Ishikawa (cell line): ENCODE data around the gene CD1E.

Experiments used
- CEBPB ChIP-seq: IDR thresholded peaks from 2 replicates; pipeline ENCODE4 v1.6.1; 2012
- CREB1 ChIP-seq: IDR thresholded peaks from 2 replicates; pipeline ENCODE4 v1.6.1; 2012; ENCODE audit warnings: low read depth
- EGR1 ChIP-seq: IDR thresholded peaks from 2 replicates; pipeline ENCODE4 v1.6.1; 2012
- EP300 ChIP-seq: IDR thresholded peaks from 2 replicates; pipeline ENCODE4 v1.6.1; 2012; ENCODE audit warnings: borderline replicate concordance
- FOXM1 ChIP-seq: IDR thresholded peaks from 2 replicates; pipeline ENCODE4 v1.6.1; 2012; ENCODE audit warnings: low read depth, borderline replicate concordance
- NFIC ChIP-seq: IDR thresholded peaks from 2 replicates; pipeline ENCODE4 v1.6.1; 2012
- RAD21 ChIP-seq: IDR thresholded peaks from 2 replicates; pipeline ENCODE4 v1.6.1; 2012; ENCODE audit warnings: low read depth
- TAF1 ChIP-seq: IDR thresholded peaks from 2 replicates; pipeline ENCODE4 v1.6.1; 2012; ENCODE audit warnings: low read depth, mild to moderate bottlenecking
- TCF12 ChIP-seq: IDR thresholded peaks from 2 replicates; pipeline ENCODE4 v1.6.1; 2012; ENCODE audit warnings: low read depth
- TEAD4 ChIP-seq: IDR thresholded peaks from 2 replicates; pipeline ENCODE4 v1.6.1; 2012
- YY1 ChIP-seq: IDR thresholded peaks from 2 replicates; pipeline ENCODE4 v1.6.1; 2012; ENCODE audit warnings: low read depth
- ZBTB7A ChIP-seq: IDR thresholded peaks from 2 replicates; pipeline ENCODE4 v1.6.1; 2012; ENCODE audit warnings: low read depth
- TF ChIP-seq, protein P1 (sequence below): IDR thresholded peaks from 2 replicates; pipeline ENCODE4 v1.6.1; 2012
- TF ChIP-seq, protein P2 (sequence below): IDR thresholded peaks from 2 replicates; pipeline ENCODE4 v1.6.1; 2012
- TF ChIP-seq, protein P3 (sequence below): IDR thresholded peaks from 2 replicates; pipeline ENCODE4 v1.6.1; 2012; ENCODE audit warnings: low read depth, mild to moderate bottlenecking

The CD1E gene

DNA sequence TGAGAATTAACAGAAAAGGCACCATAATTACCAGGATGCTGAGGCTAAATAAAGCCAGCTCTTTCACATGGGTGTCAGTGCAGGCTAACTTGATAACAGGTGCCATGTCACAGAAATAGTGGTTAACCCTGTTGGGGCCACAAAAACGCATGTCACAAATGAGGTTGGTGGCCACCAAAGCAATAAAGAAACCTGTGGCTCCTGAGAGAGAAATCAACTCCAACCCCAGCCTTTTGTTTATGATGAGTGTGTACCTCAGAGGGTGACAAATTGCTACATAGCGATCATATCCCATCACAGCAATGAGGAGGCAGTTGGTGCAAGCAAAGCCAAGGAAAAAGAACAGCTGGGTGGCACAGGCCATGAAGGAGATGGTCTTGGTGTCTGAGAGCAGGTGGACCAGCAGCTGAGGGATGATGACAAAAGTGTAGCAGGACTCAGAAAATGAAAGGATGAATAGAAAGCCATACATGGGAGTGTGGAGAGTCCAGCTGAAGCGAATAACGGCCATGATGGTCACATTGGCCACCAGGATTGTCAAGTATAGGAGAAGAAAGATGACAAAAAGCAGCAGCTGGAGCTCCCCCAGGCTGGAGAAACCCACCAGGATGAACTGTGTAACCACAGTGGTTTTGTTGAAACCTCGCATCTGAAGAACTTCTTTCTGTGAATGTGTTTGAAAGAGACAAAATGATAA is 45.3 kb downstream of the CD1E start, which contains the start of gene OR10T2:
TSS of gene OR10T2 (minus strand) at position 649 of the 697 bp plus-strand sequence. CDS start at position 649, 0 bp downstream.
- TF ChIP-seq NFIC: no peak
- TF ChIP-seq TEAD4: no peak
- no peak for TF ChIP-seq YY1
- TF ChIP-seq CREB1: no peak
- TF ChIP-seq, protein P1, sequence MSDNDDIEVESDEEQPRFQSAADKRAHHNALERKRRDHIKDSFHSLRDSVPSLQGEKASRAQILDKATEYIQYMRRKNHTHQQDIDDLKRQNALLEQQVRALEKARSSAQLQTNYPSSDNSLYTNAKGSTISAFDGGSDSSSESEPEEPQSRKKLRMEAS: no peak
- no peak for TF ChIP-seq RAD21
- TF ChIP-seq TCF12: no peak
- TF ChIP-seq EGR1: no peak
- TF ChIP-seq, protein P2, sequence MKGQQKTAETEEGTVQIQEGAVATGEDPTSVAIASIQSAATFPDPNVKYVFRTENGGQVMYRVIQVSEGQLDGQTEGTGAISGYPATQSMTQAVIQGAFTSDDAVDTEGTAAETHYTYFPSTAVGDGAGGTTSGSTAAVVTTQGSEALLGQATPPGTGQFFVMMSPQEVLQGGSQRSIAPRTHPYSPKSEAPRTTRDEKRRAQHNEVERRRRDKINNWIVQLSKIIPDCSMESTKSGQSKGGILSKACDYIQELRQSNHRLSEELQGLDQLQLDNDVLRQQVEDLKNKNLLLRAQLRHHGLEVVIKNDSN: no peak
- TF ChIP-seq CEBPB: no peak
- TF ChIP-seq, protein P3, sequence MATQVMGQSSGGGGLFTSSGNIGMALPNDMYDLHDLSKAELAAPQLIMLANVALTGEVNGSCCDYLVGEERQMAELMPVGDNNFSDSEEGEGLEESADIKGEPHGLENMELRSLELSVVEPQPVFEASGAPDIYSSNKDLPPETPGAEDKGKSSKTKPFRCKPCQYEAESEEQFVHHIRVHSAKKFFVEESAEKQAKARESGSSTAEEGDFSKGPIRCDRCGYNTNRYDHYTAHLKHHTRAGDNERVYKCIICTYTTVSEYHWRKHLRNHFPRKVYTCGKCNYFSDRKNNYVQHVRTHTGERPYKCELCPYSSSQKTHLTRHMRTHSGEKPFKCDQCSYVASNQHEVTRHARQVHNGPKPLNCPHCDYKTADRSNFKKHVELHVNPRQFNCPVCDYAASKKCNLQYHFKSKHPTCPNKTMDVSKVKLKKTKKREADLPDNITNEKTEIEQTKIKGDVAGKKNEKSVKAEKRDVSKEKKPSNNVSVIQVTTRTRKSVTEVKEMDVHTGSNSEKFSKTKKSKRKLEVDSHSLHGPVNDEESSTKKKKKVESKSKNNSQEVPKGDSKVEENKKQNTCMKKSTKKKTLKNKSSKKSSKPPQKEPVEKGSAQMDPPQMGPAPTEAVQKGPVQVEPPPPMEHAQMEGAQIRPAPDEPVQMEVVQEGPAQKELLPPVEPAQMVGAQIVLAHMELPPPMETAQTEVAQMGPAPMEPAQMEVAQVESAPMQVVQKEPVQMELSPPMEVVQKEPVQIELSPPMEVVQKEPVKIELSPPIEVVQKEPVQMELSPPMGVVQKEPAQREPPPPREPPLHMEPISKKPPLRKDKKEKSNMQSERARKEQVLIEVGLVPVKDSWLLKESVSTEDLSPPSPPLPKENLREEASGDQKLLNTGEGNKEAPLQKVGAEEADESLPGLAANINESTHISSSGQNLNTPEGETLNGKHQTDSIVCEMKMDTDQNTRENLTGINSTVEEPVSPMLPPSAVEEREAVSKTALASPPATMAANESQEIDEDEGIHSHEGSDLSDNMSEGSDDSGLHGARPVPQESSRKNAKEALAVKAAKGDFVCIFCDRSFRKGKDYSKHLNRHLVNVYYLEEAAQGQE: no peak
- no peak for TF ChIP-seq FOXM1
- no peak for TF ChIP-seq EP300
- TF ChIP-seq TAF1: no peak
- no peak for TF ChIP-seq ZBTB7A

DNA sequence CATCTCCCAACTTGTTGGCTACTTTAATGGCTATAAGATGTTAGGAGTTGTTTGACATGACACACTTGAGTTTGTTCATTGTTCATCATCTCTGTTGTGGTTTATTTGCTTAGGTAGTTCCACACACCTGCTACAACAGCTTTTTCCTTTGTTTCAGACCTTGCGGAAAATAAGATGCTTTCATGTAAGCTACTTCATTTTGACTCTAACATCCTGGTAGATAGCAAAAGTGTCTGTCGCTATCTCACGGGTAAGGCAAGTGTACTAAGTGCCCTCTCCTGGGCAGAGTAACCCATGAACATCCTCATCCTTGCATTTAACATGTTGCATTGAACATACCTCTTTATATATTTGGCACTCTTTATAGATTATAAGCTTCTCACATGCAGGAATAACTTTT is 47.2 kb downstream of the CD1E start:
- no peak for TF ChIP-seq TAF1
- TF ChIP-seq FOXM1: no peak
- TF ChIP-seq, protein P2: no peak
- no peak for TF ChIP-seq NFIC
- TF ChIP-seq TEAD4: no peak
- TF ChIP-seq EGR1: no peak
- no peak for TF ChIP-seq TCF12
- TF ChIP-seq ZBTB7A: no peak
- TF ChIP-seq, protein P3: no peak
- no peak for TF ChIP-seq YY1
- TF ChIP-seq EP300: no peak
- no peak for TF ChIP-seq CEBPB
- TF ChIP-seq RAD21: no peak
- TF ChIP-seq, protein P1: no peak

DNA sequence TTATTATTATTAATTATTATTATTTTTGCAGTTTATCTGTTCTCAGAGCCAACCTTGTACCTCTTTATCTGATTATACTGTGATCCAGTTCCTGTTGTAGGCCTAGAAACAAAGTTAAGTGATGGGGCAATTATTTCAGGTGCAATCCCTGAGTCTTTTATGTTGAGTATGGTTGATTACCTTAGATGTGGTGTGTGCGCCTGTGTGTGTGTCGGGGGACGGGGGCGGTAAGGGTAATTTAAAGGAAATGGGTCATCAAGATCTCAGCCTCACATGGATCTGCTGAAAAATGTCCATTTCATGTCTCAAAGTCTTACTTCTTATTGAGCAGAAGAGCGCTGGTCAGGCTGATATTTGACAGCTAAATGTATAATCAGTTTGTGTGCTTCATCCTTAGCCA is 53.4 kb downstream of the CD1E start:
- TF ChIP-seq TEAD4 (no peak), EGR1 (no peak), YY1 (no peak), CEBPB (no peak), FOXM1 (no peak), NFIC (no peak), EP300 (no peak), ZBTB7A (no peak), RAD21 (no peak), TCF12 (no peak), TAF1 (no peak), CREB1 (no peak)
- TF ChIP-seq, protein P3: no peak
- TF ChIP-seq, protein P1: no peak
- TF ChIP-seq, protein P2: no peak
